ENCODE measurements around the gene E2F6.
A peak's percentile ranks its signal among the peaks of the same experiment; 100 is the strongest.
"Not testable (repeated sequence)": the region's sequence is repeated elsewhere in the genome, so short reads cannot be mapped to it uniquely, and the experiment has no call there.

E2F6 gene

DNA sequence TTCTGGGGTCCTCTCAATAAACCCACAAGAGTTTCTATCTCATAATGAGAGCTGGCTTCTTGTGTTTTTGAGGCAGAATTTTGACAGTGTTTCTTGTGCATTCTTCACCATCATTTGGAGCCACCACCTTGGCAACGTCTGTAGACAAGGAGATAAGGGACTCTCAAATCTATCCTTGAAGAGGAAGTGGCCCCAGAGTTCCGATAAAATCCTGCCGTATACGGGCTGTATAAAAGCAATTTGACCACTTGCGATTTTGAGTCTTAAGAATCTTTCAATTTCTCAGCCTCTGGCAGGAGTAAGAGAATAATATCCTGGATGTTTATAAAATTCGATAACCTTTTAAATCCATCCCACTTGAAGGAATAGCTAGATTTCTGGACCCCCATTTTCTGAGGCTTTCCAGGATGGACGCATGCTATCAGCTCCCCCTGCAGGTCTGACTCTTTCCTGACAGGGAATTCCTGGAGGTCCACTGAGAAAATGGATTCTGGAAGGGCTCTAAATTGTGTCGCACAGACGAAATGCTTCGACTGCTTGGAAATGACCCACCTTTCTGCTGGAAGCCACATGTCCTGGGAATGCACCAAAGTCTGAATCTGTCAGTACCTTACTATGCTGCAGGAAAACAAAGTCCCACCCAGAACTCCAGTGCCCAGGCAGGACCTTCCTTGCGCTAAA, 54.1 kb downstream of the E2F6 start:
- DNase-seq = no peak

DNA sequence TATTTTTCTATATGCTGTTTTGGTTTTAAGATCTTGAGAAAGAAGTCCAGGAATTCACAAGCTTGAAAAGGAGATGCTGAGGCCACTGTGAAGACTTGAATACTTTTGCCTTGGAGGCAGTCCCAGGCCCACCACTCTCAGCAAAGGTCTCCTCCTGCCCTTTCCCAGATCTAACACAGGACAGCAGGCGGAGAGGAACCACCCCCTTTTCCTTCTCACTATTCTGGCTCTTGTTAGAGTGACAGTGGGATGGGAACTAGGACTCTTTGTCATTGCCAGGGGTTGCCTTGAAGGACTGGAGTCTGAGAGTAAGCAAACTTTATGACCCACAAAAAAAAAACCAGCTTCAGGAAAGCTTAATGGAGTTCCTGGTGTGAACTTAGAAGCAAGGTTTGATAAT, 54.7 kb downstream of the E2F6 start:
- DNase-seq = no peak

- DNase-seq = no peak
These were observed 55.9 kb downstream of the E2F6 start for GRCh38 chr2:11410101-11410500.

GRCh38 chr2:11409572-11409959, 56.4 kb downstream of the E2F6 start:
- DNase-seq = no peak

GRCh38 chr2:11408959-11409571, 56.9 kb downstream of the E2F6 start:
- no peak for DNase-seq

DNA sequence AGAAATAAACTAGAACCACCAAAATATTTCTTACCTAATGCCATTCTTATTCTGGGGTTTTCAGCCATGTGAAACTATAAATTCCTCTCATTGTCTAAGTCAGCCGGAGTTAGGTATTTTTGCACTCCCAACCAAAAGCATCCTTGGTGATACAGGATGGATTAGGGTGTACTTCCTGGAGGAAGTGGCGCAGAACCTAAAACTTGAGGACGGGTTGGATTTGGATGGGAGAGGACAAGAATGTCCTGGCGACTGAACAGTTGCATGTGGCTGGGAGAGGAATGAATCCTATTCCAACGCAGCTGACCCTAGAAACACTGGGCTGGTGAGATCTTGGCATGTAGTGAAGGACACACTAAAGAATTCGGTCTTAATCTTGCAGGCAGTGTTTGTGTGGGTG, 58.5 kb downstream of the E2F6 start:
- DNase-seq = no peak

- DNase-seq = peak; percentile 75
These were observed 59.0 kb downstream of the E2F6 start for GRCh38 chr2:11406958-11407381.

- peak; percentile 69 for DNase-seq
These were observed 59.5 kb downstream of the E2F6 start for GRCh38 chr2:11406267-11406957.

DNA sequence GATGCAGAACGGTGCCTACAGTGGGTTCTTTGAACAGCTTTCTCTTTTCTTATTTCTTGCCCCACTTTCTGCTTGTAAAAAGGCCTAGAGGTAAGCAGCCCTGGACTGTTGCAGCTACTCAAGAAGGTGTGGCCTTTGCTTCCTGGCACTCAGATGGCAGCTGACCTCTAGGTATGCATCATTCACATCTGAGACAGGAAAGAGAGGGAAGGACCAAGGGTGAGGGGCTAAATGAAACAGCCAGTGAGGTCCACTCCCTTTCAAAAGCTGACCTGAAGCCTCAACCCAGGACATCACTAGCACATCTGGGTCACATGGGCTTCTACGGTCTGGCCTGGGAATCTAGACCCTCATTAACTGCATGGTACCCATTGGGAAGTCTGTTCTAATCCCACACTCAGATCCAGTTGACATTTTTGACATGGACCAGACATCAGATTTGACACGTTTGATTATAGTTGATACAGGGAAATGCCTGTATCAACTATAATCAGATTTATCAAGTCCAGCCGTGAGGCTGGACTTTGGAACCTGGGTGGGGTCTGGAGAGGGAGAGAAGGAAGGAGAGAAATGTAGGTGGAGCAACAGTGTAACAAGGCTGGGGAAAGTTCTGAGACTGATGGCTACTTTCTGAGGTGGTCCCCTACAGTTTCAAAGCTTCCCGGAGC, 60.2 kb downstream of the E2F6 start:
- no peak for DNase-seq

DNA sequence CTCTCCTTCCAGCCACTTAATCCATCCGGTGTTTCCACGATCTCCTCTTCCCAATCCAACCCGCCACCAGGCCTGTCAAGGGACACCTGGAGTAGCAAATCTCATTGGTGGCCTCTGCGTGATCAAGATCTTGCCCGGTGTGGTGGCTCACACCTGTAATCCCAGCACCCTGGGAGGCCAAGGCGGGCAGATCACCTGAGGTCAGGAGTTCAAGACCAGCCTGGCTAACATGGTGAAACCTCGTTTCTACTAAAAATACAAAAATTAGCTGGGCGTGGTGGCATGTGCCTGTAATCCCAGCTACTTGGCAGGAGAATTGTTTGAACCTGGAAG, 60.9 kb downstream of the E2F6 start:
- DNase-seq = not testable (repeated sequence)

DNA sequence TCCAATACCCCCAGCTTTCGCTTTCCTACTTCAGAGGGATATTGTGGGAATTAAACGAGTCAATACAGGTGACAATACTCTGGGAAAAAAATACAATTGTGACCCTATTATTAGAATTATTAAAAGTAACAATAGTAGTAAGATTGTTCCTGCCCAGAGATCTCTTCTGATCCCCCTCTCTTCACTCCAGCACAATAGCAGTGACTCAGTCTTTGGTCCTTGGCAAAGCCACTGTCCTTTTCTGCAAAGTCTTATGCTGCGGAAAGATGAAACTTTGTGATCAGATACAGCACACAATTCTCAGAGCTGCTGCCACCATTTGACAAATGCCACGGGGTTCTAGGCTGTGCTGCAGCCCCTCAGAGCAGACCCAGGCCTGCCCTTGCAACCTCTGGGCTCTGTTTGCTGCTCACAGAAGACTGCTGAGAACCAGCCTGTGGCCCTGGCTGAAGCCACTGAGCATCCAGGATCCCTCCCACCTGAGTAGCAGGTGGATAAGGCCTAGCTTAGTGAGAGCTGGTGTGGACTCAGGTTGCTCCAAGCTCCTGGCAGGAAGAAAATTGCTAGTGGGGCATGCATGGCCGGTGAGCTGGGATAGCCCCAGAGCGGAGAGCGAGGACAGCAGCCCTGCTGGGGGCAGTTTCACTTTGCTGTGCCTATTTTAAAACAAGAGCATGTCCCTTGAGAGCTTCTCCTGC, 61.4 kb downstream of the E2F6 start:
- DNase-seq = no peak

DNA sequence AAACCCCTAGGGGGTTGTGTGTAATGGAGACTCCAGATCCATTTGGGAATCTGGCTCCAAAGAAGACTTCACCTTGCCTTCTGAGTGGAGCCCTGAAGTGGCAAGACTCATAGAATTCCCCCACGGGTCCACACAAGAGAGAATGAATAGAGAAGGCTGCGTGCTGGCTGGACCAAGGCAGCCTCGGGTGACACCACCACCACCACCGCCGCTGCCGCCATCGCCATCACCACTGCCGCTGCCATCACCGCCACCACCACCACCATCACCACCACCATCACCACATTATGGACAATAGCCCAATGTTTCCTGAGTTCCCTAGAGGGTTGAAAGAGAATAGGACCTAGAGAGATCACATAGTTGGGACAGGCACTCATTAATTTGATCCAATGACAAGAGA, 63.5 kb downstream of the E2F6 start:
- no peak for DNase-seq

GRCh38 chr2:11399438-11399762, 66.6 kb downstream of the E2F6 start:
- no peak for DNase-seq

GRCh38 chr2:11398750-11399437, 67.1 kb downstream of the E2F6 start:
- DNase-seq = no peak

- no peak for DNase-seq
These were observed 68.4 kb downstream of the E2F6 start for GRCh38 chr2:11397513-11397912.

- no peak for DNase-seq
These were observed 69.2 kb downstream of the E2F6 start for GRCh38 chr2:11396467-11397445.

DNA sequence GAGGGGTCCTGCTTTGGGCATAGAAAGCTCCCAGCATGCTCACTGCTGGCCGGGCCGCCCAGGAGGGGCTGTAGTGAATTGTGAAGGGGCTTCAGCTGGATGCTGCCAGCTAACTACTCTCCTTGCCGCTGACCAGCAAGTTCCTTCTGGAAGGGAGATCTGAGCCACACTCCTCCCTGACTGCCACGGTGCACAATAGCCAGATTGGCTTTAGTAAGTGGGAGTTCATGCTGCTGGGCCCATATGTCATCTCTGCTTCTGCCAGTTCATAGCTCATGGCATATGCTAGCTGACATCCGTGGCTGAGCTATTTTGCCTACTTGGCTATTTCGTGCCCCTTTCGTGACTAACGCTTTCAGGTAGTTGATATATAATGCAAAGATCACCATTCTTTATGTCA, 69.9 kb downstream of the E2F6 start:
- DNase-seq = no peak

DNA sequence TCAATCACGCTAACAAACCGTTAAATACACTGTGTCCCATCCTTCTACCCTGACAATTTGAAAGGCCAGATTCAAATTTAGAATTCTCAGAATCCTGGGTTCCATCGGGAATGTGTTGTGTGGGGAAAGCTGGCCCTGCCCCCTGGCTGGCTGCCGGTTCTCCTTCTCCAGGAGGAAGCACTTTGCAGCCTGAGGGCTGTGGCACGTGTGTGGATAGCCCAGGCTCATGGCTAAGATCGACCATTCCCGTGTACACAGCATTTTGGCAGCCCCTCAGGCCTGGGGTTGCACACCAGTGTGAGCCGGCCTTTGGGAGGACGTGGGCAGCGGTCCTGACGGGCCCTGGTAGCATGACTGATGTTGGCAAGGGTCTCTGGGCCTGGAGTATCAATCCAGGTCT, 70.6 kb downstream of the E2F6 start:
- no peak for DNase-seq
